Fibroblast of lung (primary cell): ENCODE data around the gene CCNE1.

ENCODE experiments used
- CTCF ChIP-seq, 2 donors: IDR thresholded peaks in 1 of 2; conservative IDR thresholded peaks in 1 of 2; 1 replicate in 1 of 2; 2 replicates in 1 of 2; pipeline ENCODE4 v1.5.1; 2011 to 2012; ENCODE audit warnings: low read length in 2 of 2, control low read depth in 1 of 2, inconsistent platforms in 1 of 2, low read depth in 1 of 2, mild to moderate bottlenecking in 1 of 2
- EZH2 ChIP-seq: IDR thresholded peaks from 2 replicates; pipeline ENCODE4 v1.5.1; 2012; ENCODE audit warnings: low read length, control low read depth, mild to moderate bottlenecking; ENCODE audit errors: missing control alignments

- no peak for TF ChIP-seq CTCF (conservative IDR thresholded peaks at IDR 0.05 in 1 of 2, IDR thresholded peaks at IDR 0.05 in 1 of 2; ENCODE audit: low read depth in 1 of 2, low read length in 2 of 2)
- no peak for TF ChIP-seq EZH2
Measured at GRCh38 chr19:29833614-29834261, 21.9 kb downstream of the CCNE1 start.
